Keratinocyte (primary cell): ENCODE data around the gene TBC1D4. TPM values are rescaled to one million over a fixed set of nuclear protein-coding genes. Genes with fewer than 3 reads are reported as not detected.

Experiments used
- DNase-seq: peaks from one replicate; pipeline ENCODE4 v3.0.0-alpha.2; 2011; ENCODE audit warnings: low read depth, missing footprints, low spot score
- FAIRE-seq: peaks from 2 replicates; lab custom pipeline; 2011; peaks lifted over from hg19 to GRCh38; lab: Jason Lieb, UNC
- H2AFZ ChIP-seq: 2 replicates; pipeline ENCODE4 v1.6.0; 2012; ENCODE audit warnings: low read length, control low read depth, inconsistent platforms; ENCODE audit not compliant: control insufficient read depth
- H3K27ac ChIP-seq: 2 replicates; pipeline ENCODE4 v1.5.1; 2011; ENCODE audit warnings: low read length; ENCODE audit not compliant: control insufficient read depth, insufficient read depth
- H3K27me3 ChIP-seq: 3 replicates; pipeline ENCODE4 v1.6.0; 2011; ENCODE audit warnings: low read length; ENCODE audit not compliant: control insufficient read depth, insufficient read depth; ENCODE audit errors: extremely low read depth
- H3K36me3 ChIP-seq, 2 experiments: 2 replicates in 1 of 2; 3 replicates in 1 of 2; pipeline ENCODE4 v1.5.1; 2011; ENCODE audit warnings: low read length in 2 of 2, mild to moderate bottlenecking in 1 of 2; ENCODE audit not compliant: control insufficient read depth in 2 of 2, insufficient read depth in 2 of 2; ENCODE audit errors: extremely low read depth in 1 of 2
- H3K4me1 ChIP-seq: 3 replicates; pipeline ENCODE4 v1.5.1; 2011; ENCODE audit warnings: low read length; ENCODE audit not compliant: control insufficient read depth, insufficient read depth; ENCODE audit errors: extremely low read depth
- H3K4me2 ChIP-seq: 3 replicates; pipeline ENCODE4 v1.6.0; 2011; ENCODE audit warnings: low read depth, low read length; ENCODE audit not compliant: control insufficient read depth, insufficient read depth; ENCODE audit errors: extremely low read depth
- H3K4me3 ChIP-seq, 3 experiments: fragments of 200-600 bp in 1 of 3; sonication (generic) in 1 of 3; 2 replicates in 2 of 3; 3 replicates in 1 of 3; pipeline ENCODE4 v1.5.1; 2011 to 2016; ENCODE audit warnings: low read length in 3 of 3, mild to moderate bottlenecking in 3 of 3, control low read depth in 2 of 3, inconsistent platforms in 1 of 3, low read depth in 1 of 3, mixed read lengths in 1 of 3, mixed run types in 1 of 3, moderate library complexity in 1 of 3; ENCODE audit not compliant: control insufficient read depth in 2 of 3, insufficient read depth in 2 of 3; ENCODE audit errors: extremely low read depth in 1 of 3
- H3K79me2 ChIP-seq: 2 replicates; pipeline ENCODE4 v1.6.0; 2012; ENCODE audit warnings: low read length; ENCODE audit not compliant: control insufficient read depth, insufficient read depth
- H3K9ac ChIP-seq: 3 replicates; pipeline ENCODE4 v1.6.0; 2011; ENCODE audit warnings: low read length; ENCODE audit not compliant: control insufficient read depth, insufficient read depth; ENCODE audit errors: extremely low read depth
- H3K9me1 ChIP-seq: 3 replicates; pipeline ENCODE4 v1.6.0; 2011; ENCODE audit warnings: low read length; ENCODE audit not compliant: control insufficient read depth, insufficient read depth; ENCODE audit errors: extremely low read depth
- H3K9me3 ChIP-seq: 2 replicates; pipeline ENCODE4 v1.5.1; 2012; ENCODE audit warnings: low read depth, low read length; ENCODE audit not compliant: control insufficient read depth
- H4K20me1 ChIP-seq: 3 replicates; pipeline ENCODE4 v1.6.0; 2011; ENCODE audit warnings: low read length; ENCODE audit not compliant: control insufficient read depth, insufficient read depth; ENCODE audit errors: extremely low read depth
- CTCF ChIP-seq, 3 experiments: IDR thresholded peaks in 1 of 3; conservative IDR thresholded peaks in 1 of 3; optimal IDR thresholded peaks in 1 of 3; 2 replicates in 2 of 3; 3 replicates in 1 of 3; pipeline versions ENCODE3 to v1.5.1; 2011; ENCODE audit warnings: low read length in 3 of 3, mild to moderate bottlenecking in 3 of 3, moderate library complexity in 2 of 3, control low read depth in 1 of 3, inconsistent platforms in 1 of 3; ENCODE audit not compliant: insufficient read depth in 2 of 3; ENCODE audit errors: extremely low read depth in 1 of 3
- EZH2 ChIP-seq: IDR thresholded peaks from one replicate; pipeline ENCODE4 v1.6.1; 2012; ENCODE audit warnings: inconsistent platforms, mild to moderate bottlenecking, low read length, moderate library complexity
- dilution Hi-C: fragments of 300-500 bp; cut with MboI; formaldehyde crosslinking; loops from one replicate; pipeline ENCODE4 v1.7.0; 2020; ENCODE audit warnings: low sequenced_read_pairs; ENCODE audit not compliant: extremely low pct_ligation_motif_present
- polyA plus RNA-seq, 5 experiments: library from polyadenylated mRNA; depleted of rRNA in 3 of 5; stranded (reverse) in 3 of 5; stranded (forward) in 1 of 5; unstranded in 1 of 5; fragments of >200 nt; gene quantifications; 1 replicate in 1 of 5; 2 replicates in 3 of 5; 3 replicates in 1 of 5; pipeline versions ENCODE4 v1.2.1 to v1.2.3, GENCODE V29; 2011 to 2012; ENCODE audit warnings: missing spikeins in 2 of 5, low read depth in 1 of 5, low replicate concordance in 1 of 5

The TBC1D4 gene
- polyA plus RNA-seq, 1 donor (not counting 4 experiments of a cell fraction or from before 2014, with no cell fraction given), result 14.2 TPM

GRCh38 chr13:75465236-75465635, 16.7 kb downstream of the TBC1D4 start:
- Histone ChIP-seq H3K36me3 (no peaks in the 10 kb centered on the region), H3K9me3 (peaks cover 3% of the 10 kb centered on the region), H3K9me1 (no peaks in the 10 kb centered on the region), H3K27ac (no peak overlapping the region), H3K79me2 (peaks cover 29% of the 10 kb centered on the region), H2AFZ (no peak overlapping the region), H3K4me1 (peaks cover 35% of the 10 kb centered on the region), H3K27me3 (no peaks in the 10 kb centered on the region), H3K9ac (no peak overlapping the region), H4K20me1 (no peaks in the 10 kb centered on the region), H3K4me2 (no peak overlapping the region), H3K4me3 (no peak overlapping the region)
- dilution Hi-C loops, result no loop called here
- DNase-seq (no peak), FAIRE-seq (no peak)
- TF ChIP-seq CTCF (optimal IDR thresholded peaks at IDR 0.05 in 1 of 3, IDR thresholded peaks at IDR 0.05 in 1 of 3, conservative IDR thresholded peaks at IDR 0.05 in 1 of 3; ENCODE audit: extremely low read depth in 1 of 3, insufficient read depth in 2 of 3, low read length in 3 of 3), result no peak
- TF ChIP-seq EZH2, result no peak

- Histone ChIP-seq H3K9me1 (no peaks in the 10 kb centered on the region), H2AFZ (no peak overlapping the region), H3K36me3 (no peaks in the 10 kb centered on the region), H3K79me2 (peaks cover 22% of the 10 kb centered on the region), H3K4me3 (no peak overlapping the region), H3K27ac (no peak overlapping the region), H3K4me2 (peak overlapping the region; percentile 3), H3K9me3 (peaks cover 3% of the 10 kb centered on the region), H4K20me1 (no peaks in the 10 kb centered on the region), H3K27me3 (no peaks in the 10 kb centered on the region), H3K4me1 (peaks cover 32% of the 10 kb centered on the region), H3K9ac (no peak overlapping the region)
- DNase-seq (no peak), FAIRE-seq (no peak)
- no peak for TF ChIP-seq CTCF (optimal IDR thresholded peaks at IDR 0.05 in 1 of 3, IDR thresholded peaks at IDR 0.05 in 1 of 3, conservative IDR thresholded peaks at IDR 0.05 in 1 of 3; ENCODE audit: extremely low read depth in 1 of 3, insufficient read depth in 2 of 3, low read length in 3 of 3)
- no peak for TF ChIP-seq EZH2
- dilution Hi-C loops, result no loop called here
Observed at GRCh38 chr13:75461314-75461713, 20.7 kb downstream of the TBC1D4 start.
